ENCODE data around the gene SCARB1.

The SCARB1 gene

GRCh38 chr12:124736115-124737039 lies 127.3 kb downstream of the SCARB1 start:
- DNase-seq (ENCODE audit: insufficient read length, low spot score) (no peak), FAIRE-seq (no peak)

- FAIRE-seq: no peak
- DNase-seq (ENCODE audit: insufficient read length, low spot score): no peak
These were observed 129.4 kb downstream of the SCARB1 start for GRCh38 chr12:124734224-124734788.

- FAIRE-seq (no peak), DNase-seq (ENCODE audit: insufficient read length, low spot score) (no peak)
These were observed 130.6 kb downstream of the SCARB1 start for GRCh38 chr12:124733086-124733485.

- DNase-seq (ENCODE audit: insufficient read length, low spot score): no peak
- no peak for FAIRE-seq
These were observed 131.2 kb downstream of the SCARB1 start for GRCh38 chr12:124732275-124733075.

DNA sequence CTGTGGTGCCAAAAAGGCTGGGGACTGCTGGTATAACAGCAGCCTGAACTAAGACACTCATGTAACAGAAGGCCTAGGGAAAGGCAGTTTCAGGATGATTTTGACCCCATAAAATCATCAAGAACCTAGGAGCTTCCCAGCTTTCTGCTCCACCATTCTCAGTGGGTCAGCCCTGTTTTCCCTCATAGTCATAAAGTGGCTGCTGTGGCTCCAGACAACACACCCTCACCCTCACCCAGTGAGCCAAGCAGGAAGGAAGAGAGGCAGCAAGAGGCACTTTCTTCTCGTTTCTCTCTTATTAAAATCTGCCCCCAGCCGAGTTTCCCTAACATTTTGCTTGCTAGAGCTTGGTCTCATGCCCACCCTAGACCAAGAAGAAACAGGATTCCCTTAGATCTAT lies 131.8 kb downstream of the SCARB1 start:
- no peak for FAIRE-seq
- DNase-seq (ENCODE audit: insufficient read length, low spot score): no peak

GRCh38 chr12:124730455-124730932 lies 133.2 kb downstream of the SCARB1 start:
- no peak for FAIRE-seq
- DNase-seq (ENCODE audit: insufficient read length, low spot score): no peak

DNA sequence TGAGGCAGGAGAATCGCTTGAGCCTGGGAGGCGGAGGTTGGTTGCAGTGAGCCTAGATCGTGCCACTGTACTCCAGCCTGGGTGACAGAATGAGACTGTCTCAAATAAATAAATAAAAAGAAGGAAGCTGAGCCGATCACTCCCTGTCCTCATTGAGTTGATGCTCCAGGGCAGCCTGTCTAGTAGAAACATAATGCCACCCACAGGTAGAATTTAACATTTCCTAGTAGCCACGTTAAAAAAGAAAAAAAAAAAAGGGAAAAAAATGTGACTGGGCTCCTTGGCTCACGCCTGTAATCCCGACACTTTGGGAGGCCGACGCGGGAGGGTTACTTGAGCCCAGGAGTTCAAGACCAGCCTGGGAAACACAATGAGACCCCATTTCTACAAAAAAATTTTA lies 135.7 kb downstream of the SCARB1 start:
- DNase-seq (ENCODE audit: insufficient read length, low spot score) (no peak), FAIRE-seq (no peak)

DNA sequence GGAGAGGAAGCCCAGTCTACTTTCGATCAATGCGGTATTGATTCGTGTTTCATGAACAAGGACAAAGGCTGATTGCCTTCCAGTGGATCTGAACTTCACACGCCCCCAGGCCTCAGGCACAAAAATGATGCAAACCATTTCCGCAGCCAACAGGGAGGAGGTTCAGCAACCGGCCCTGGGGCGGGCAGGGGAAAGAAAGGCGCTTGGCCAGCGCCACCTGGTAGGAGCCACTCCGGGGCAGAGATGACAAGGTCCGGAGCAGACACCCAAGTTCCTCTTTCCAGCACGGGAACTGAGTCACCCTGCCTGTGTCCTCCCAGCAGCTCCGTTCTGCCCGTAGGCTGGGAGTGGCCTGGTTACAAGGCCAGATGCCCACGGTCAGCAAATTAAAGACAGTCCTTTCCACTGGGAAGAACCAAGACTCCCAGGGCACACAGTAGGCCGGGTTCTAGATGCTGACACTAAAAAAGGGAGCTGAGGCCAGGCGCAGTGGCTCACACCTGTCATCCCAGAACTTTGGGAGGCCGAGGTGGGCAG lies 136.3 kb downstream of the SCARB1 start:
- FAIRE-seq: no peak
- DNase-seq (ENCODE audit: insufficient read length, low spot score): peak; percentile 39

Data from GM19239 (cell line).